Activated CD8-positive, alpha-beta memory T cell treated with anti-CD3 and anti-CD28 coated beads for 1 hour (primary cell): ENCODE data around the gene SLC19A2.
A peak's percentile ranks its signal among the peaks of the same experiment; 100 is the strongest.
"Not testable (repeated sequence)": the region's sequence is repeated elsewhere in the genome, so short reads cannot be mapped to it uniquely, and the experiment has no call there.

Experiments used
- DNase-seq, 2 donors: peaks; one replicate each; pipeline ENCODE4 v3.0.0-alpha.2; 2020; ENCODE audit warnings: low read depth in 1 of 2; ENCODE audit errors: extremely low read depth in 1 of 2

SLC19A2 gene

DNA sequence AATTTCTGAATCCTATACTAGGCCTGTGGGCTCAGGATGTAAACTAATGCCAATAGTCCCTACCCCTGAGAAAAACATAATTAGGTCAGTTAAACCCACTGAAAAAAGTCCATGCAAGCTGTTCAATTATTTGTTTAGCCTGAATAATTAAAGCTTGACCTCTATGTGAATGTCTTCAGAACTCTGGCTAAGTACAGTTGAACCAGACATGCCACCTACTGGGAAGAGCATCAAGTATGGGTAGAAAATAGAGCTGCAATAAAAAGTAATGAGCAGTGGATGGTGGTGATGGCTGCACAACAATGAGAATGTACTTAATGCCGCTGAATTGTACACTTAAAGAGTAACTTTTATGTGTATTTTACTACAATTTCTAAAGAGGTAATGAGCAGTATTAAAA lies 23.6 kb upstream of the SLC19A2 start:
- no peak for DNase-seq

GRCh38 chr1:169508432-169509338 lies 22.9 kb upstream of the SLC19A2 start:
- DNase-seq, result no peak

DNA sequence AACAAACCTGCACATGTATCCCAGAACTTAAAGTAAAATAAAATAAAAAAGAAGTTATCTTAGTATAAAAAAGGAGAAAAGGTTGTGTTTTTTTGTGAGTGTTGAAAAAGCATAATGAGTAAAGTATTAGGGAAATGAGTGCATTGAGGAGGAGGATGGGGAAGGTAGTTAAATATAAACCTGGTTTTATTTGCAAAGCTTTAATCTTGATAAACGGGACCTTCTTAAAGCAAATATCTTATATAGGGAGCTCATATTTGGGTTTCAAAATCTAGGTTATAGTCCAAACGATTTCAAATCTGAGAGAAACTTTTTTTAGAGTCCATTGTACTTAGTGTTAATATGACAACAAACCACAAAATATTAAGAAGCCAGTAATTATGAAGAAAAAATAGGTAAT lies 21.7 kb upstream of the SLC19A2 start:
- DNase-seq, result no peak

GRCh38 chr1:169503601-169504000 lies 17.9 kb upstream of the SLC19A2 start:
- not testable (repeated sequence) for DNase-seq

GRCh38 chr1:169499807-169500206 lies 14.1 kb upstream of the SLC19A2 start:
- no peak for DNase-seq

DNA sequence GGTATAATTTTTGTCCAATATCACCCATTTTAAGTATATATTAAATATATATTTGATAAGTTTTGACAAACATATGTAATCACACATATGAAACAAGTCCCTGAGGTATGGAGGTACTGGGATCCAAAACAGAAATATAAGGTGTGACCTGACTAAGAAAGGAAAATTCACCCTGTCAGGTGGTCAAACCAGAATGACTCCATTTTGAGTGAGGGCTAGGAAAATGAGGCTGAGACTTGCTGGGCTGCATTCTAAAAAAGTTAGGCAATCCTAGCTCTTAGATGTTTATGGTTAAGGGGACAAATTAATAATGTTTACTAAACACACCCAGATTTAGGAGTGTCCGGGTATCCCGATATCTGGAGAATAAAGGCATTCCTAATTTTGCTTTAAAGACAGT lies 11.6 kb upstream of the SLC19A2 start:
- DNase-seq, result no peak

GRCh38 chr1:169495916-169496315 lies 10.2 kb upstream of the SLC19A2 start:
- no peak for DNase-seq

GRCh38 chr1:169495046-169495775 lies 9.5 kb upstream of the SLC19A2 start:
- DNase-seq, result no peak

- no peak for DNase-seq
Observed at GRCh38 chr1:169494343-169494742, 8.6 kb upstream of the SLC19A2 start.

DNA sequence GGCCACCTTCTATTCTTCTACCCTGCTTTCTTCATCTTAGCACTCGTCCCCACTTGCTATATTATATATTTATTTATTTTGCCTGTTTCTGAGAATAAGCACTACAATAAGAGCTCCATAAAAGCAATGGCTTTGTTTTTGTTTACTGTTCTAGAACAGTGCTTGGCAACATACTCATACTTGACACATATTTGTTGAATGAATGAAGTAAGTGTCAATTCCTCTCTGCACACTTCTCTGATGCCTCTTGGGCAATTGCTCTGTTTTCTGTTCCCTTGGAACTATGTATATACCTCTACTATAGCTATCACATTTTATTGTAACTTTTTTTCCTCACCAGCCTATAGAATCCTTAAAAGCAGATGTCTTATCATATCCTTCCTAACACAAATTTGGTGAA lies 7.5 kb upstream of the SLC19A2 start:
- no peak for DNase-seq

DNA sequence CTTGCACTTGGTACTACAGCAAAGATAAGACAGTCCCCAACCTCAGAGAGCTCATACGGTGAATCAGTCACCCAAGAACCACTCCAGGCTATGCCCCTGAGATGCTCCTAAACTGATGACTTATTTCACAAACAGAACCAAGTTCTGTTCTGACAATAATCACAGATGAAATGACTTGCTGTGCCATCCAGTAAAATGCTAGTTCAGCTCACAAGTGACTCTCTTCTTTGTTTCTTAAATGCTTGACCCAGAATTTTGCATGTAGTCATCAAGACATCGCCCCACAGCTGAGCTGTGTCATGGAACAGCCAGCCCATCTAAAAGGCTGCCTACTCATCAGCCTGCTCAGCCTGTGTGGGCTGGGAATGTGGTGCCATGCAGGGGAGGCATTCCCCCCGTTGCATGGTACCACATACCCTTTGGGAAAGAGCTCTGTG lies 6.1 kb upstream of the SLC19A2 start:
- no peak for DNase-seq

DNA sequence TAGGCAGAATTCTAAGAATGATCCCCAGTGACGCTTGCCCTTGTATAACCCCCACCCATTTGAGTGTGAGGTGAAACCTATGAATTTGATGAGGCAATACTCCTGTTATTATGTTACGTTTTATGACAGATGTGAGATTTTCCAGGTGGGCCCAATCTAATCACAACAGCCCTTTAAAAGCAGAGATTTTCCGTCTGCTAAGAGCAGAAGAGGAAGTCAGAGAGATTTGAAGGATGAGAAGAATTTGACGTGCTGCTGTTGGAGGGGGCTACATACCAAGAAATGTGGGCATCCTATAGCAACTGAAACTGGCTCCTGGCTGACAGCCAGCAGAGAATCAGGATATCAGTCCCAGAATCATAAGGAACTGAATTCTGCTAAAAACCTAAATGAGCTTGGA lies 2.4 kb upstream of the SLC19A2 start:
- DNase-seq, result no peak

- no peak for DNase-seq
Observed at GRCh38 chr1:169487561-169487960, 1.8 kb upstream of the SLC19A2 start.

DNA sequence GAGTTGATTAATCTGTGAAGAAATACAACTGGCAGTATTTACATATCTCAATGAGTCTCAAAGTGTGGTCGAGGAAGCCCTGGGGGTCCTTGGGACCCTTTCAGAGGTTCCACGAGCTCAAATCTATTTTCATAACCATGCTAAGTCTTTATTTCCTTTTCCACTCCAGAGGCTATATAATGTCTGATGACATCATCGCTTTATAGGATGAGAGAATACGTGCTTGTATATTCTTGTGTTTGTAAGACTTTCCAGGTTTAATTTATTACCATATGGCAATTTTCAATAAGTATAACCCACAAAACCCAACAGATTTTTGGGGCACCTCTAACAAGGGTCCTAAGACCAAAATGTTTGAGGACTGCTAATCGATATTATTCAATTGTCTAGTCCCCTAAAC lies 1.4 kb upstream of the SLC19A2 start:
- DNase-seq, result no peak

- DNase-seq, result no peak
Observed at GRCh38 chr1:169486281-169487051, 722 bp upstream of the SLC19A2 start.

DNA sequence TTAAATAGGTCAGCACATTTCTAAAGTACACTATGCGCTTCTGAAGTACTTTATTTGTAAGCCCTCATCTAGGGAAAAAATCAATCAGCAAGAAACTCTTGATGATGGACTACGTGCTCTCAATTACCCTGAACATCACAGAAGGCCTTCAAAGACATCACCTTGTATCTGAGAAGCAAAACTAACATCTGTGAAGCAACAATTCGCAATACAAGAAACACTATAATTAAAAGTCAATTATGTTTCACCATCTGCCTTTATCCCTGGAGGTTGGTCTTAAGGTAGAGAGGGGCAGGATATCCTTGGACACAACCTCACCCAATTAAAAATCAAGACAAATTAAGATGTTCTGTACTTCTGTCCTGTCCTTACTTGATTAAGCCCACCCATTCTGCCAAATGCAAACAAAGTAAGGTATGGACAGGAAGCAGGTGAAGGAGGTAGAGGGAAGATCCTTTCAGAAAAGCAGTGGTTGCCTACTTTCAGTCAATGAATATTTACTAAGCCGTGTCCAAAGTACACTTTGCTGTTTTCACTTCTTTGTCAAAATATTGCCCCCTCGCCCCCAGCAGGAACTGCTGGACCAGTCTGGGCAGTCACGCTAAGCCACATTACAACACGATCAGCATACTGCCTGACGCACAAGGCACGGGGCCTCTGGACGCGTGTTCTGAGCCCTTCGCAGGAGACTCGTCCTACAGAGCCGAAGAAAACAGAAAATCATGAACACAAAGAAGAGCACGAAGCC lies 887 bp downstream of the SLC19A2 start:
- peak in 1 of 2 donors; percentile 11 for DNase-seq

- DNase-seq, result no peak
Observed at GRCh38 chr1:169484101-169484500, 1.6 kb downstream of the SLC19A2 start.

GRCh38 chr1:169483500-169483966 lies 2.2 kb downstream of the SLC19A2 start:
- no peak for DNase-seq

GRCh38 chr1:169479363-169480066 lies 6.2 kb downstream of the SLC19A2 start:
- DNase-seq, result no peak
